OCI-M2 (cell line): Measurements from ENCODE around the gene COQ5.
A peak's percentile ranks its signal among the peaks of the same experiment; 100 is the strongest.
"Not testable (repeated sequence)": the region's sequence is repeated elsewhere in the genome, so short reads cannot be mapped to it uniquely, and the experiment has no call there.

Source experiments
- DNase-seq: peaks from one replicate; lab custom pipeline; 2025; ENCODE audit not compliant: unreplicated experiment; lab: John Stamatoyannopoulos, UW

Gene COQ5

GRCh38 chr12:120529641-120530417 lies 871 bp upstream of the COQ5 start:
- DNase-seq: no peak

- DNase-seq: no peak
Measured at GRCh38 chr12:120522568-120522967, 6.4 kb downstream of the COQ5 start.

- not testable (repeated sequence) for DNase-seq
Measured at GRCh38 chr12:120519324-120519723, 9.6 kb downstream of the COQ5 start.

GRCh38 chr12:120515496-120515895 lies 13.5 kb downstream of the COQ5 start:
- no peak for DNase-seq

- no peak for DNase-seq
Measured at GRCh38 chr12:120514002-120514401, 15.0 kb downstream of the COQ5 start.

GRCh38 chr12:120508537-120508936 lies 20.4 kb downstream of the COQ5 start:
- DNase-seq: no peak

- DNase-seq: no peak
Measured at GRCh38 chr12:120504587-120504986, 24.4 kb downstream of the COQ5 start.

- DNase-seq: no peak
Measured at GRCh38 chr12:120500581-120500980, 28.4 kb downstream of the COQ5 start.

GRCh38 chr12:120498870-120499515 lies 30.0 kb downstream of the COQ5 start:
- DNase-seq: no peak

- DNase-seq: no peak
Measured at GRCh38 chr12:120497524-120498150, 31.3 kb downstream of the COQ5 start.

- DNase-seq: no peak
Measured at GRCh38 chr12:120496413-120497340, 32.3 kb downstream of the COQ5 start.

GRCh38 chr12:120495731-120496412 lies 33.1 kb downstream of the COQ5 start, which contains the start of gene DYNLL1:
DYNLL1 (plus strand) TSS chr12:120496113; CDS start chr12:120496422, 309 bp downstream.
- DNase-seq: peak; percentile 90

- no peak for DNase-seq
Measured at GRCh38 chr12:120495186-120495730, 33.7 kb downstream of the COQ5 start.

GRCh38 chr12:120490833-120491512 lies 38.0 kb downstream of the COQ5 start:
- no peak for DNase-seq

- no peak for DNase-seq
Measured at GRCh38 chr12:120490325-120490724, 38.6 kb downstream of the COQ5 start.

- DNase-seq: no peak
Measured at GRCh38 chr12:120489018-120489417, 39.9 kb downstream of the COQ5 start.

- no peak for DNase-seq
Measured at GRCh38 chr12:120488057-120488640, 40.8 kb downstream of the COQ5 start.

GRCh38 chr12:120487552-120487951 lies 41.4 kb downstream of the COQ5 start:
- not testable (repeated sequence) for DNase-seq
